NAMALWA (cell line): ENCODE results near the gene HES7.
A peak's percentile ranks its signal among the peaks of the same experiment; 100 is the strongest.

Experiments used
- DNase-seq: peaks from one replicate; pipeline ENCODE4 v3.0.0-alpha.2; 2015; ENCODE audit warnings: low spot score

HES7 gene

DNA sequence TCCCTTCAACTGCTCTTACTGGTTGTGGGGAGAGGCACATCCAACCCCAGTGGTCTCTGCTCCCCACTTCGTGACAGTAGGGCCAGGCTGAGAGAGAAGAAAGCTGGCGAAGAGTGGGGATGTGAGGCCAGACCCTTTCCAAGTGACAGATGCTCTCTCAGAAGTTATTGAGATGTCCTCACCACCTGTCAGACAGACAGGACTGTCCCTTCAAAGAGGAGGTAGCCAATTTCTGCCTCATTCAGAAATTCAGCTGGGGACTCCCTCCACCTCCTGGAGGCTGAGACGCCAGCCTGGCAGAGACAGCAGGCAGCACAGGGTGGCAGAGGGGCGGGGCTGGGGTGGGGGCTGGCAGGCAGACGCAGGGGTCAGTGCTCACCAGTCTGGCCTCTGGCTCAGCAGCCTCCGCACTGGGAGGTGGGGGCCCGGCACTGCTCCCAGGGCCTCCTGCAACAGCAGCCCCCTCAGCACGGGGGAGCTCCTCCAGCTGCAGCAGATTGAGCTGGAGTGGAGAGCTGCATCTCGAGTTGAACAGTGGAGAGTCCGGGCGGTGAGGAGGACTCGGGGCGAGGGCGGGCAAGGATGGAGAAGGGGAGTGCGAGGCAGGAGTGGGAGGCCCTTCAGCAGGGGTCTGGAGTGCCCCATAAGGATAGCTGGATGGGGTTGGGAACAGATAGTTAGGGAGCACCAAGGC, 19.1 kb upstream of the HES7 start:
- no peak for DNase-seq

DNA sequence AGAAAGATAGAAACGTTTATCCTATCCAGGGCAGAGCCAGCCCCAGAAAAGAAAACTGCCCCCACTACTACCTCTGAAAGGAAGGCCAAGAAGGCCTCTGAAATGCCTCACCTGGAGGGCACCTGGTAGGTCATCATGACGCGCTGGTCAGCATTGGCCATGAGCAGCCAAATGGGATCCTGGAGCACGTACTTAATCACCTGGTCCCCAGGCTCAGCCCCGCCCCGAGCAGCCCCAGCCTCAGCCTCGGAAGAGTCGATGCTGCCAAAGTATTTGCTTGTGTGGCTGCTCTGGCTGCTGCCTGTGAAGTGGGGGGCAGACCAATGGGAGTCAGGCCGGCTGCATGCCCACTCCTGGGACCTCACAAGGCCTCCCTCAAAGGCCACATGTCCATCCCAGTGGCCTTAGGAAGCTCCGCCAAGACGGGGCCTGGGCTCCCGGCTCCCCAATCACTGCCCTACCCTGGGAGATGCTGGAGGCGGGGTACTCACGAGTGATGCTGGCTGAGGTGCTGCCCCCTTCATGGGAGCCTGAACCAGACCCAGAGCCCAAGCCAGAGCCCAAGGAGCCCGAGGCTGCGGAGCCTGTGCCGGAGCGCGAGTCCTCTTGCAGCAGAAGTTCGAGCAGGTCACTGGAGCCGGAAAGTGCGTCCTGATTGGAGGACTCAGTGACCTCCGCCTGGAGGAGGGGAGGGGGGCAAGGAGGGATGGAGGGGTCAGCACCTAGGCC, 18.4 kb upstream of the HES7 start:
- no peak for DNase-seq

DNA sequence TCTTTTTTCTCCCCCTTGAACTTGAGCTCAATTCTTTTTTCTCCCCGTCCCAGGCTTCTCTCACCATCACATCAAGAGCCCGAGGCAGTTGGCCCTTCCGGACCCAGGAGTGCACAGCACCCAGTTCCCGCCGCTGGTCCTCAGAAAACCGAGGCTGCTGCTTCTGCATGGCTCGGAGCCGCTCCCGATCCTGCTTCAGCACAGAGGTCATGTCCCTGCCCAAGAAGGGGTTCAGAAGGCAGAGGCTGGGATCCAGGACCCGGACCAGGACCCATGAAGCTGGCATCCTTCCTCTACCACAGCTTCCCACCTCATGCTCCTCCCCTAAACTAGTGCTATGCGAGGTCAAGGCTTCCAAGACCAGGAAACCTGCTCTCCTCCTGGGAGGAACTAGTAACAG, 17.8 kb upstream of the HES7 start:
- DNase-seq, result no peak

DNA sequence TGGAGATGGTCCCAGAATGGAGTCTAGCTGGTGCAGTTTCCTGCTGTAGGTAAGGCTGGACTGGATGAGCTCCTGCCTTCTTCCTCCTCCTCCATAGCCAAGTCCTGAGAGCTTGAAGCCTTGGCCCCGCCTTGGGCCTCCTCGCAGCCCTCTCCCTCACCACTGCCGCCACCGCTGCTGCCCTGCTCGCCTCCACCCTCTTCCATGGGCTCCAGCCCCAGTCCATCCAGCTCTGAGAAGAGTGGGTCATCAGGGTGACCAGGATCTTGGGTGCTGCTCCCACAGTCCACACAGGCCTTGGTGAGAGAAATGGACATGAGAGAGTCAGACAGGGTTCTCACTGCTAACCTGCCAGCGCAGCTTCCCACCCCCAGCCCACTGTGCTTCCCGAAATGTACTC, 17.1 kb upstream of the HES7 start:
- no peak for DNase-seq

DNA sequence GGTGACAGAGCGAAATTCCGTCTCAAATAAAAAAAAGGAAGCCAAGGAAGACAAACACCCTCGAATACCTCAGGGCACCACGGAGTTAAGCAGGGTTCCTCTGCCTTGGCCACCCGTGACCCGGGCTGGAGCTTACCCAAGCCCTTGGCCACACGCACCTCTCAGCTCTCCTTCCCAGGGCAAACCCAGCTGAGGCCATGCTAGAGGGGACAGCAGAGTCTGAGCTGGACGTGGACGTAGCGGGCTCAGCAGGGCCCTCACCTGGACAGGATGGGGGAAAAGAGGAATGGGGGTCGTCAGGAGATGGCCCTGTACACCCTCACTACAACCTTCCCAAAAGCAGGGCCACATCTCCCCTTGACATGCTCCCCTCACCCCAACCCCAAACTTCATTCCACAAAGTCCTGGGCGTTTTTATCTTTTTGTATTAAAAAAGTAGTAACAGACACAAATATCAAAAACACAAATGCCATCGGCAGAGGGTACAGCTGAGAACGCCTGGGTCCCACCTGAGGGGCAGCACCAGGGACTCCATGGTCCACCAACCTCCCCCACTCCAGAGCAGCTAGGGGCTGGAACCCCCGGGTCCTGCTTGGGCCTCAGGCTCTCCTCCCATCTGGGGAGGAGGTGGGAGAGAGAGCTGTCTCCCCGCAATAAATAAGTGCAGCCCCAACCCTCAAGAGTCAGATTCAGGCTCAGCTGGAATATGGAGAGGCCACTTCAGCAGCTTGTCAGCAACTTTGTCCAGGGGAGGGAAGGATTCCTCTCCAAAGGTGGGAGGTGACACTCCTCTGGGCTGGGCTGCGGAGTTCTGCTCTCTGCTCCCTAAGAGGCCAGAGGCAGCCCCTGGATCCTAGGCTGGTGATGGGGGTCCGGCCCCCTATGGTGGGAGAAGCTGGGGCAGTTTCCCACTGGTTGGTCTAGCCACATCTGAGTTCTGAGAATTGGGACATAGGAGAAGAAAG, 16.4 kb upstream of the HES7 start:
- no peak for DNase-seq

DNA sequence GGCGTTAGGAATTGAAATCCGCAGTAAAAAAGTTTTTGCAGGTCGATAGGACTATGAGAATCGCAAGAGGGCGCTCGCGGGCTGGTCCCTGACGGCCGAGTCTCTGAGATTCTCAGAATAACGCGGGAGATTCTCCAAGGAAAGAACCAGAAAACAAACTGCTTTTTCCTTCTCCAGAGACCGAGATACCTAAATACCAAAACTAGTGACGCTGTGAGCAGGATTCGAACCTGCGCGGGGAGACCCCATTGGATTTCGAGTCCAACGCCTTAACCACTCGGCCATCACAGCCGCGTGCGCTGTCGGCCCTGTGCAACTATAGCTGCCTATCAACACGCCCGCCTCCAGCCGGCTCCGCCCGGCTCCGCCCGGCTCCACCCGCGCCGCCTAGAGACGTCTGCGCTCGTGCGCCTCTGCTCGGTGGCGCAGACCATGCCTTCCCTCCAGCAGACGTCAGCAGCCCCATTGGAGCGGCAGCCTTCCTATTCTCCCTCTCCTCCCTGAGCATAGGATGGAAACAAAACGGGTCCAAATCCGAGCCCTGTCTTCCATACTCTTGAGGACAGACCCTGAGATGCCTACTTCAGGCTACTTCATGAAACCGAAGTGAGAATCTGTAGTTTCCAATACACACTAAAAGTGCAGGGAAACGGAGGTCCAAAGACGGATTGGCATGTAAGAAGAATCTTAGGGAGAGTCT, 14.9 kb upstream of the HES7 start:
- DNase-seq, result peak; percentile 94

DNA sequence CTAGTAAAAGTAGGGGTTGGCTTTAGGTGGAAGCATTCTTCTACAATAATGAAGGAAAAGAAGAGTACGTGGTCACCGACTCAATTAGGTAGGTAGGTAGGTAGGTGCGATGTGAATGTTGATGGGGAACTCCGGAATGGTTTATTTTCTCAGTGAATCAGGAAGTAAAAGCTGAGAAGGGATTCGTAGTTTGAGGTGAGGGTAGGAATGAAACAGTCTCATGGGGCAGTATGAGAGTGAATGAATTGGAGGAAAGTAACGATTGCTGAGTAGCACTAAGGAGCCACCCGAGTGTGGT, 14.4 kb upstream of the HES7 start:
- DNase-seq, result no peak

DNA sequence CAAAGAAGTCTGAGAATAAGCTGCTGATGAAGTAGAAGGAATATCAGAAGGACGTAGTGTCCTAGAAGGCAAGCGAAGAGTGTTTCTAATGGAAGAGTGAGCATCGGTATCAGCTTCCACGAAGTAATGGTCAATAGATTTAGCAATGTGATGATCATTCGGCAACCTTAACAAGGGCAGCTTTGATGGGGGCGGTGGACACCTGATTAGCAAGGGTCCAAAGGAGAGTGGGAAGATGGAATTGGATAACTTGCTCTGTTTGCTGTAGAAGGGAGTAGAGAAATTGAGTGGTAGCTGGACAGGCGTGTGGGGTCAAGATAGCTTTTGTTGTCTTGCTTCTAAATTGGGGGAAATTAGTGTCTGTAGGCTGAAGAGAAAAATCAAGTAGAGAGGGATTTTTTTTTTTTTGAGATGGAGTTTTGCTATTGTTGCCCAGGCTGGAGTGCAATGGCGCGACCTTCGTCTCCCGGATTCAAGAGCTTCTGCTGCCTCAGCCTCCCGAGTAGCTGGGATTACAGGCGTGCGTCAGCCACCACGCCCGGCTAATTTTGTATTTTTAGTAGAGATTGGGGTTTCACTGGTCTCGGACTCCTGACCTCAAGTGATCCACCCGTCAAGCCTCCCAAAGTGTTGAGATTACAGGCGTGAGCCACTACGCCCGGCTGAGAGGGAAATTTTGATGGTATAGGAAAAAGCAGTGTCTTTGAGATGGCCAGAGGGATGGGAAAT, 13.9 kb upstream of the HES7 start:
- DNase-seq, result no peak

DNA sequence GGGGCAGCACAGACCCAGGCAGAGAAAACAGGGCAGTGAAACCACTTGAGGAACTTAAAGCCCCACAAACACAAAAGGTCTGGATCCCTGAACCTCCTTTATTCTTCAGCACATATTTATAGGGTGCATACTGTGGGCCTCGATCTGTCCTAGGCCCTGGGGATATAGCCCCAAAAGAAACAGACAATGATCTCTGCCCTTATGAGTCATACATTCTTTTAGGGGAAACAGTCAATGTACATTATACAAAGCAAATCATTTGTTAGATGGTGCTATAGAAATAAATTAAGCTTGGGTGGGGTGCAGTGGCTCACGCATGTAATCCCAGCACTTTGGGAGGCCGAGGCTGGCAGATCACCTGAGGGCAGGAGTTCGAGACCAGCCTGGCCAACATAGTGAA, 10.0 kb upstream of the HES7 start:
- DNase-seq, result no peak

DNA sequence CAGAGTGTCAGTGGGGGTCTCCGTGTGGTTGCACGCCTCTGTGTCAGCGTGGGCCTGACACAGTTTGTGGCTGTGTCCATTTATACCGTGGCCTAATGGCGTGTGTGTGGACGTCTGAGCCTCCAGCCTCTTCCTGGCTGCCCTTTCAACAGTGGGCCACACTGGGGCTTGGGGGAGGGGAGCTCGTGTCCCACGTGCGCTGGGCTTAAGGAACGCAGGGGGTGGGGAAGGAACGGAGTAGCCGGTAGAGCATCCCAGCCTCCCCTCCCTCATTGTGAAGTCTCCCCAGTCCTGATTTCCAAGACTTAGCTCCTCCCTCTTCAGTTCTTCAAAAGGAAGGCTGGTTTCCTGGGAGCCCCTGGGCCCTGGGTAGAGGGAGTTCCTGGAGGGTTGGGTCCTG, 9.5 kb upstream of the HES7 start:
- DNase-seq, result no peak

DNA sequence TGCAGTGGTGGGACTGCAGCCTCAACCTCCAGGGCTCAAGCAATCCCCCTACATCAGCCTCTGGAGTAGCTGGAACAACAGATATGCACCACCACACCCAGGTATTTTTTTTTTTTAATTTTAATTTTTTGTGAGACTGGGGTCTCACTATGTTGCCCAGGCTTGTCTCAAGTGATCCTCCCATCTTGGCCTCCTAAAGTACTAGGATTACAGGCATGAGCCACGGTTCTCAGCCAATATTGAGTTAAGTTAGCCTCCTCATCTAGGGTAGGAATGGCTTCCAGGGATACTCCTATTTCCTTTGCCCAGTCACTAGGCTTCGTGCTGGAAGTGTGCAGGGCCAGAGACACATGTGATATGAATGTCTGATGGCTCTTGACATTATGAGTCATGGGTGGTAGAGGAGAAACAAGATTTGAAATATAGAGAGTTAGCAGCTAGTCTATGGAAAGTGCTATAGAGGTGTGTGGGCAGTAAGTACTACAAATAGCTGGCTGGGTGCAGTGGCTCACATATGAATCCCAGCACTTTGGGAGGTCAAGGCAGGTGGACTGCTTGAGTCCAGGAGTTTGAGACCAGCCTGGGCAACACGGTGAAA, 8.0 kb upstream of the HES7 start:
- no peak for DNase-seq

DNA sequence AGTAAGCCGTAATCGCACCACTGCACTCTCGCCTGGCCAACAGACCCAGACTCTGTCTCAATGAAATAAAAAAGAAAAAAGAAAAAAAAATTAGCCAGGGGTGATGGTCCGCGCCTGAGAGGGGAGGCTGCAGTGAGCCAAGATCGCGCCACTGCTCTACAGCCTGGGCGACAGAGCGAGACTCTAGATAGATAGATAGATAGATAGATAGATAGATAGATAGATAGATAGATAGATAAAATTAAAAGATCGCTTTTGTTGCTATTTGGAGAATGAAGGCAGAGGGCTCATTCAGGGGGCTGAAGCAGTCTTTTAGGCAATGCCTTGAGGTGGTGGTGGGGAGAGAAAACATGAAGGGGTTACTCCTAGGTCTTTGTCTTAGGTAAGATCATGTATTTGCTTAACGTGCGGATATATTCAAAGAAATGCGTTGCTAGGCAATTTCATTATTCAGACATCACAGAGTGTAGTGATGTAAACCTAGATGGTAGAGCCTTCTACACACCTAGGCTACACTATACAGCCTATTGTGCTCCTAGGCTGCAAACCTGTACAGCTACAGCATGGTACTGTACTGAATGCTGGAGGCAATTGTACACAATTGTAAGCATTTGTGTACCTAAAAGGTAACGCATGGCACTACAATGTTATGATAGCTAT, 4.3 kb upstream of the HES7 start:
- no peak for DNase-seq

DNA sequence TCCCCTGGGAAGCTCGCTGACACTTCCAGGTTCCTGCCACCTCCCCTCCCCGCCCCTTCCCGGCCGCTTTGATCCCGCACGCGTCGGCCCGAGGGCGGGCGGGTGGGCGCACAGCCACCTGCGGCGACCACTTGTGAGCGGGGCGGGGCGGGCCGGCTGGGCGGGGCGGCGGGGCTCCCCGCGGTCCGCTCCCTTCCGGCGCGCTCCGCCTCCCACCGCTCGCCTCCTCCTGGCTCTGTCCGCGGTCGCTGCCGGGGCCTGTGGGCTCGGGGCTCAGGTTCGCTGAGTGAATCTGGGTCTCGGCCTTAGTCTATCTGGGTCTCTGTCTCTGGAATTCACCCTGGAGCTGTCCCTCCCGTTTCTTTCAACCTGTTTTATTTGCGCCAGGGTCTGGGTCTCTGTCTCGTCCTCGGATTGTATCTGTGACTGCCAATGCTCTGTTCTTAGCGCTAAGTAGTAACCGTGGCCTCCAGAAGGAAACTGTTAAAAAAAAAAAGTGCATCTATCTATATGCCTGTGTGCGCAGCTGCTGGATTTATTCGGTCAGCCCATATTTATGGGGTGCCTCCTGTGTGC, 2.7 kb upstream of the HES7 start:
- peak; percentile 63 for DNase-seq

DNA sequence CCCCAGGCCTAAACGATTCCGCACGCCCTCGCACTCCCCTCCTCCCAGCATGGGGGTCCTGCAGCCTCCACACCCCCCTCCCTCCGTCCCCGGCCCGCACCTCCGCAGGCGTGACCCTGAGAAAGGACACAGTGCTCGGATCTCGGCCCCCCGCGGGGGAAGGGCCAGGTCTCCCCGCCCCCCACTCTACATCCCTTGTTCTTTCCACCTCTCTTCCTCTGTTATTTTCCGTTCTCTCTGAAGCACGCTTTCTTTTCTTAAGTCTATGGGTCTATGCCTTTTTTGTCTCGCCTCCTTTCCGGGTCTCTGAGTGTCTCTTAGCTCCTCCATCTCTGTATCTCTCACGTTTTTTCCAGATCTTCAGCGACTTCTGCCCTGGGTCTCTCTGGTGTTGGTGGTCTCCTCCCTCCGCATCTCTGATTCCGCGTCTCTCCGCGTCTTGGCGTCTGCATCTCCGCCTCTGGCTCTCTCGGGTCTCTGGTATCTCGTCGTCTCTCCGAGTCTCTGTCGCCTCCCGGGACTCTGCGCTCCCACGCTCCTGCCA, 2.1 kb upstream of the HES7 start:
- peak; percentile 55 for DNase-seq

DNA sequence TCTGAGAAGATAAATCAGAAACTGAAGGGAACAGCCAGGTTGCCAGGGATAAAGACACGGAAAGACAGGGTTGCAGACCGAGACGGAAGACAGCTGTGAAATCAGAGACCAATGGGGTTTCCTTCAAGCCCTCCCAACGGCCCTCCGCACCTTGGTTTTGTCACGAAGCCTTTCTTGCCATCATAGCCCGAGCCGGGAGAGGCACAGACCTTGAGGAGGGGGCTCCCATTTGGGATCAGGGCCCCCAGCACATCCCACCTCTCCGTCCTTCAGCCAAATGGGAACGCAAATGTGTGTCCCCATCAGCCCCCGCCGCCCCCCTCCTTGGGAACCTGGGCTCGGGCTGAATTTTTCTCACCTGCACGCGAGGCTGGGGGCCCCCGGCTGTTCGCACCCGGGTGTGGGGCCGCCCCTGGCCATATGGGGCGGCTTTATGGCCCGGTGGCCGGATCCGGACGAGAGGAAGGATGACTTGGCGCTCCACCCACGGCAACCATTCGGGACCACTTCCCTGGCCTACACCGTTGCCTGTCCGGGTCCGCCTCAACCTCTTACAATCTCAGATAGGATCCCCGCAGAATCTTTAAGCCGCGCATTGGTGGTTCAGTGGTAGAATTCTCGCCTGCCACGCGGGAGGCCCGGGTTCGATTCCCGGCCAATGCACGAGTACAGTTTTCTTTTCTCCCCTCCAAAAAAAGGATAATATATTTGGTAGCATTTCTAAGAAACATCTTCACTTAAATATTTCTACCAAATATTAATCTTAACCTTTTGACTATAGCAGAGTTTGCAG, 1.4 kb upstream of the HES7 start:
- DNase-seq, result peak; percentile 80

DNA sequence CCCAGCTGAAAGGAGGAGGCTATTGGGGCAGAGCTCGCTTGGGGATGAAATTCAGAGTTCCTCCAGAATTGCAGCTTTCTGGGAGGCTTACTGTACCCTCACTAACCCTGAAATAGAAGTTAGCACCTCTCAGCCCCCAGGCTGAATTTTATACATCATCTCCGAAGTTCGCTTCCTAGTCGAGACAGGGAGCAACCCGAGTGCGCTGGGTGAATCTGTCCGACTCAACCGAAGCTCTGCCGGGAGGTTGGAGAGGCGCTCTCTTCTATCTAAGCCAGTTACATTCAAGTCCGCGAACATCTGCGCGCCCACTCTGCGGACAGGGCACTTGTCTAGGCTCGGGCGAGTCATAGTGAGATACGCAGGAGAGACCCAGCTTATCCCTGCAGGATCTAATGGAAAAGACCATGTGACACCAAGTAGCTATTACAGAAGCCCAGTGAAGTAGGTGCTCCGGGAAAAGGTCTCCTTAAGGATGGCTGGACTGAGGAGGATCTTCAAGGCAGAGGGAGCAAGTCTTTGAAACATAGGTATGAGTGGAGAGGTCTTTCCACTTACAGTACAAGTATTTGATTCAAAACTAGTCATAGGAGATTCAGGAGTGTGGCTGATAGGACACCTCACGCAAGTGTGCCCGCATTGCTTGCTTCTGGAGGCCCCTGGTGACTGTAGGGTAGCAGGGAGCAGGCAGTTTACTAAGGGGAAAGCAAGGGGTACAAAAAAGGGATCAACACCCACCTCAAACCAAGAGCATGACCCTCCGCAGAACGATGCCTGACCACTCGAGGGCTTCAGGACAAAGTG, 646 bp upstream of the HES7 start:
- DNase-seq, result peak; percentile 41

DNA sequence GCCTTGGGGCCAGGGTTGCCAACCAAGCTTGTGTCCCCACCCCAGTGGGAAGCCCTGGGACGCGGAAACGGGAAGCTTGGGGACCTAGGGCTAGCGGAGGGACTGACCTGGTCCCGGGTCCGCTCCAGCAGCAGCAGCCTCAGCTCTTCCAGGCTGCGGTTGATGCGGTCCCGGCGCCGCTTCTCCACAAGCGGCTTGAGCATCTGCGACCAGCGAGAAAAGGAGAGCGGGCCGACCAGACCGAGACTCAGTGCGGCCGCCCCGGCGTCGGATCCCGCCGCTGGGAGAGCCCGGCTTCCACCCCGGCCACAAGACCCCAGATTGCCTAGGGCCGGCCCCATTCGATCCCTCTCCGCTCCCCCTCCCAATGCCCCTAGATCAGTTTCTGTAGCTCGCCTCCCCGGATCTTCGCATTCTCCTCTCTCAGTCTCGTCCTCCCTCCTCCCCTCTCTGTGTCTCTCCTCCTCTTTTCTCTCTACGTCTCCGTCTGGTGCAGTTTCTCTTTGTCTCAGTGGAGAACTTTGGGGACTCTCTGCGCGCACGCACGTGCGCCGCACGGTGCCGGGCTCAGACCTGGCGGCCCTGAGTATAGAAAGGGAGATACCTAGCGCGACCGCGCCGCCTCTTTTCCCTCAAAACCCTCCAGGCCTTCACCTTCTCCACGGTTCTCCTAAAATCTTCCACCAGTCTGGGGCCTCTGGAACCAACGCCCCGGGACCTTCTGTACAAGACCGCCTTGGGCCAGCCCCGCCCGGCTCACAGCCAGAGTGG, 797 bp downstream of the HES7 start:
- DNase-seq, result peak; percentile 27
